H1 (cell line): Measurements from ENCODE around the gene CSF1. TPM values are rescaled to one million over a fixed set of nuclear protein-coding genes. Genes with fewer than 3 reads are reported as not detected.

Experiments used
- CTCF ChIA-PET: fragments of 300-600 bp; sonication (Branson Sonifier 250); formaldehyde crosslinking; loops from one replicate; lab custom pipeline; 2021; ENCODE audit not compliant: partially characterized antibody; lab: Charles Lee
- POLR2A ChIA-PET: fragments of 300-600 bp; sonication (Branson Sonifier 250); formaldehyde crosslinking; loops from one replicate; lab custom pipeline; 2021; ENCODE audit warnings: inconsistent platforms; ENCODE audit not compliant: partially characterized antibody; lab: Charles Lee
- DNase-seq, 2 experiments: peaks; one replicate each; pipeline versions ENCODE4 v3.0.0 to v3.0.0-alpha.2; 2010 to 2022; ENCODE audit warnings: low spot score in 2 of 2, low read depth in 1 of 2, mixed read lengths in 1 of 2
- FAIRE-seq: peaks from 2 replicates; lab custom pipeline; 2011; peaks lifted over from hg19 to GRCh38; lab: Jason Lieb, UNC
- H2AFZ ChIP-seq: 2 replicates; pipeline ENCODE4 v1.8.1; 2012; ENCODE audit warnings: low read length, inconsistent platforms
- H2AK5ac ChIP-seq: 2 replicates; pipeline ENCODE4 v1.6.1; 2013; ENCODE audit warnings: low read depth, low read length
- H2BK120ac ChIP-seq: replicated peaks from 2 replicates; pipeline ENCODE3; 2013; ENCODE audit warnings: low read depth, low read length, inconsistent platforms
- H2BK12ac ChIP-seq: 2 replicates; pipeline ENCODE4 v1.6.1; 2013; ENCODE audit warnings: low read depth, low read length
- H2BK15ac ChIP-seq: 2 replicates; pipeline ENCODE4 v1.6.1; 2013; ENCODE audit warnings: low read length
- H2BK20ac ChIP-seq: 2 replicates; pipeline ENCODE4 v1.6.1; 2013; ENCODE audit warnings: low read length
- H2BK5ac ChIP-seq: 2 replicates; pipeline ENCODE4 v1.6.1; 2013; ENCODE audit warnings: low read depth, low read length
- H3K14ac ChIP-seq: 2 replicates; pipeline ENCODE4 v1.6.1; 2013; ENCODE audit warnings: inconsistent platforms; ENCODE audit not compliant: insufficient read length
- H3K18ac ChIP-seq: 2 replicates; pipeline ENCODE4 v1.6.1; 2013; ENCODE audit warnings: low read length; ENCODE audit errors: extremely low read depth
- H3K23ac ChIP-seq: 2 replicates; pipeline ENCODE4 v1.6.1; 2013; ENCODE audit warnings: inconsistent platforms; ENCODE audit not compliant: insufficient read length
- H3K23me2 ChIP-seq: 2 replicates; pipeline ENCODE4 v1.6.1; 2013; ENCODE audit warnings: low read depth, low read length
- H3K27ac ChIP-seq: 2 replicates; pipeline ENCODE4 v1.6.1; 2011; ENCODE audit warnings: low read depth, low read length, inconsistent platforms
- H3K27me3 ChIP-seq, 4 experiments: replicated peaks in 1 of 4; 1 replicate in 1 of 4; 2 replicates in 3 of 4; pipeline versions ENCODE4 v1.6.1 to v1.8.1; 2011 to 2013; ENCODE audit warnings: low read length in 3 of 4, mild to moderate bottlenecking in 3 of 4, inconsistent platforms in 2 of 4, mixed read lengths in 2 of 4, moderate library complexity in 1 of 4; ENCODE audit not compliant: control insufficient read depth in 3 of 4, insufficient read depth in 3 of 4; ENCODE audit errors: extremely low read depth in 1 of 4
- H3K36me3 ChIP-seq, 4 experiments: 2 replicates each; pipeline versions ENCODE4 v1.6.1 to v1.8.1; 2011 to 2013; ENCODE audit warnings: mild to moderate bottlenecking in 4 of 4, low read length in 3 of 4, moderate library complexity in 2 of 4, control low read depth in 1 of 4, inconsistent platforms in 1 of 4; ENCODE audit not compliant: insufficient read depth in 4 of 4, control insufficient read depth in 2 of 4
- H3K4ac ChIP-seq: replicated peaks from 2 replicates; pipeline ENCODE3; 2013; ENCODE audit warnings: low read length, low read depth, mixed read lengths, inconsistent platforms; ENCODE audit not compliant: insufficient read length
- H3K4me1 ChIP-seq, 4 experiments: replicated peaks in 1 of 4; 1 replicate in 1 of 4; 2 replicates in 3 of 4; pipeline versions ENCODE4 v1.6.1 to v1.8.1; 2011 to 2013; ENCODE audit warnings: low read length in 3 of 4, inconsistent platforms in 2 of 4, mixed read lengths in 1 of 4; ENCODE audit not compliant: insufficient read depth in 4 of 4, control insufficient read depth in 3 of 4
- H3K4me2 ChIP-seq, 2 experiments: 2 replicates each; pipeline versions ENCODE4 v1.6.1 to v1.8.1; 2011 to 2013; ENCODE audit warnings: low read depth in 2 of 2, low read length in 2 of 2, control low read depth in 1 of 2, inconsistent platforms in 1 of 2, mild to moderate bottlenecking in 1 of 2; ENCODE audit not compliant: insufficient read depth in 1 of 2
- H3K4me3 ChIP-seq, 4 experiments: fragments of 200-600, 300-600 bp in 1 of 4; sonication (generic), shearing (Covaris generic), sonication (Bioruptor Twin) in 1 of 4; 2 replicates each; pipeline versions ENCODE4 v1.5.1 to v1.8.1; 2011 to 2016; ENCODE audit warnings: low read length in 4 of 4, low read depth in 3 of 4, control low read depth in 2 of 4, inconsistent platforms in 2 of 4, mild to moderate bottlenecking in 2 of 4, mixed read lengths in 1 of 4, moderate library complexity in 1 of 4; ENCODE audit not compliant: insufficient read depth in 2 of 4; ENCODE audit errors: extremely low read depth in 1 of 4
- H3K56ac ChIP-seq: replicated peaks from 2 replicates; pipeline ENCODE3; 2013; ENCODE audit warnings: low read depth, mild to moderate bottlenecking, mixed read lengths, low read length, inconsistent platforms; ENCODE audit not compliant: insufficient read length
- H3K79me1 ChIP-seq: 2 replicates; pipeline ENCODE4 v1.6.1; 2013; ENCODE audit warnings: low read depth, low read length, control low read depth
- H3K79me2 ChIP-seq, 2 experiments: 2 replicates each; pipeline versions ENCODE4 v1.6.1 to v1.8.1; 2012 to 2013; ENCODE audit warnings: low read length in 2 of 2, mild to moderate bottlenecking in 2 of 2, inconsistent platforms in 1 of 2; ENCODE audit not compliant: insufficient read depth in 2 of 2, control insufficient read depth in 1 of 2
- H3K9ac ChIP-seq, 4 experiments: replicated peaks in 1 of 4; 1 replicate in 1 of 4; 2 replicates in 3 of 4; pipeline versions ENCODE4 v1.6.1 to v1.8.1; 2011 to 2013; ENCODE audit warnings: low read depth in 3 of 4, low read length in 3 of 4, control low read depth in 2 of 4, mild to moderate bottlenecking in 2 of 4, moderate library complexity in 2 of 4, inconsistent platforms in 1 of 4; ENCODE audit errors: extremely low read depth in 1 of 4
- H3K9me3 ChIP-seq, 2 experiments: 2 replicates each; pipeline versions ENCODE4 v1.6.1 to v1.8.1; 2012 to 2013; ENCODE audit warnings: mild to moderate bottlenecking in 2 of 2, moderate library complexity in 2 of 2, control low read depth in 1 of 2, inconsistent platforms in 1 of 2, low read depth in 1 of 2, low read length in 1 of 2, mixed read lengths in 1 of 2; ENCODE audit not compliant: insufficient read depth in 2 of 2
- H4K20me1 ChIP-seq, 2 experiments: replicated peaks in 1 of 2; 2 replicates each; pipeline versions ENCODE3 to v1.8.1; 2011 to 2013; ENCODE audit warnings: inconsistent platforms in 2 of 2, low read length in 2 of 2, mild to moderate bottlenecking in 1 of 2; ENCODE audit not compliant: insufficient read depth in 2 of 2, control insufficient read depth in 1 of 2
- H4K5ac ChIP-seq: 2 replicates; pipeline ENCODE4 v1.6.1; 2013; ENCODE audit warnings: low read length, low read depth, mixed read lengths, inconsistent platforms; ENCODE audit not compliant: insufficient read length
- H4K8ac ChIP-seq: 2 replicates; pipeline ENCODE4 v1.8.0; 2013; ENCODE audit warnings: mild to moderate bottlenecking, moderate library complexity, low read length, inconsistent platforms; ENCODE audit not compliant: insufficient read depth; ENCODE audit errors: extremely low read depth
- H4K91ac ChIP-seq: replicated peaks from 2 replicates; pipeline ENCODE3; 2013; ENCODE audit warnings: low read length, mixed read lengths, inconsistent platforms; ENCODE audit not compliant: insufficient read length
- CHD2 ChIP-seq: IDR thresholded peaks from 2 replicates; pipeline ENCODE4 v1.6.1; 2012; ENCODE audit warnings: low read length, improper control_type of control experiment
- WGBS, 2 experiments: shearing (Covaris generic) in 1 of 2; methylation state at CpG; one replicate each; pipeline versions ENCODE4 v1.1.6 to v1.1.7; 2013 to 2015; ENCODE audit warnings: low lambda C conversion rate in 2 of 2, mixed read lengths in 2 of 2, inconsistent platforms in 1 of 2, low coverage in 1 of 2, missing lambda C conversion rate in 1 of 2; ENCODE audit not compliant: insufficient replicate concordance in 2 of 2, insufficient coverage in 1 of 2, insufficient read length in 1 of 2; ENCODE audit errors: extremely low coverage in 1 of 2, missing lambda C conversion rate in 1 of 2; 5-methylcytosine and 5-hydroxymethylcytosine counted together
- polyA plus RNA-seq, 7 experiments: library from polyadenylated mRNA; depleted of rRNA in 3 of 7; stranded (reverse) in 5 of 7; unstranded in 2 of 7; fragments of >200 nt in 5 of 7; fragments of 200-250 nt in 2 of 7; gene quantifications; 1 replicate in 5 of 7; 2 replicates in 1 of 7; 4 replicates in 1 of 7; pipeline versions ENCODE4 v1.2.1 to v1.2.3, GENCODE V29; 2011 to 2013; ENCODE audit warnings: missing spikeins in 2 of 7, mixed read lengths in 2 of 7
- total RNA-seq: library from RNA; stranded (reverse); fragmentation: NEBNext Ultra II Directional; extraction: Animal tissue kit (Norgen Biotek cat#: 25700); gene quantifications from 2 replicates; pipeline ENCODE4 v1.2.1, GENCODE V29; 2021

The CSF1 gene
- total and polyA plus RNA-seq, 2 of the 8 experiments (the other 6 are each of a cell fraction or from before 2014, with no cell fraction given): 3.3 to 5.4 TPM

DNA sequence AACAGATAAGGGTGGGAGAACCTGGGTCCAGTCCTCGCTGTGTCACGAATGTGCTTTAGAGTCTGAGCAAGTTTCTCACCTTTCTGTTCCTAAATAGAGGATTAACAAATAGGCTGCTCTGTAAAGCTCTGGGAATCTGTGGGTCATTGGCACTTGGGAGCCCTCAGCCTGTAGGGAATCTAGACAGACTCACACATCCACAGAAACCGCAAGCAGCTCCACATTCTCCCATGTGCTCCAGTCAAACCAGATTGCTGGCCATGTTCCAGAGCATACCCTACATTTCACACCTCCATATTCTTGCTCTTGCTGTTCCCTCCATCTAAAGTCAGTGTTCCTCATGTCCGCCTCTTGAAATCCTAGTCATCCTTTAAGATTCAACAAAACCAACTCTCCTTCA is 66.1 kb downstream of the CSF1 start:
- FAIRE-seq: no peak
- POLR2A ChIA-PET: no interaction called here

More for the DNA sequence above, 66.1 kb downstream of the CSF1 start:
- no peak overlapping the region for H2AK5ac ChIP-seq
- H3K18ac ChIP-seq: no peak overlapping the region
- no peaks in the 10 kb centered on the region for H3K79me2 ChIP-seq
- no peak overlapping the region for H2BK20ac ChIP-seq
- no peak overlapping the region for H2AFZ ChIP-seq
- no peaks in the 10 kb centered on the region for H3K23me2 ChIP-seq
- no peak overlapping the region for H4K8ac ChIP-seq
- H3K4me2 ChIP-seq: no peak overlapping the region
- H3K4me3 ChIP-seq: no peak overlapping the region
- no peak overlapping the region for H2BK5ac ChIP-seq
- no peaks in the 10 kb centered on the region for H3K36me3 ChIP-seq
- no peak for DNase-seq
- H2BK120ac ChIP-seq: no peak overlapping the region
- H3K9me3 ChIP-seq: no peaks in the 10 kb centered on the region
- no peaks in the 10 kb centered on the region for H4K20me1 ChIP-seq
- no peaks in the 10 kb centered on the region for H3K27me3 ChIP-seq
- no peak overlapping the region for H2BK15ac ChIP-seq
- H4K5ac ChIP-seq: no peak overlapping the region
- no peak overlapping the region for H3K4ac ChIP-seq
- H3K23ac ChIP-seq: no peak overlapping the region
- no peak overlapping the region for H3K9ac ChIP-seq
- CTCF ChIA-PET: interaction anchor here (0.6 to 18.1 kb wide), 6 partner anchors 8 to 500 kb away, joined by 3 to 700 read pairs (median 4); partner anchors contain the start of gene AHCYL1
- no peak overlapping the region for H2BK12ac ChIP-seq
- TF ChIP-seq CHD2: no peak
- no peaks in the 10 kb centered on the region for H3K79me1 ChIP-seq
- 93% methylated on average over 4 of the region's 4 CpGs; no CpG with 5 or more reads in 1 of the 2 experiments for WGBS, 2 experiments
- no peaks in the 10 kb centered on the region for H3K4me1 ChIP-seq
- no peak overlapping the region for H3K27ac ChIP-seq
- H3K56ac ChIP-seq: no peak overlapping the region
- H3K14ac ChIP-seq: no peak overlapping the region
- no peak overlapping the region for H4K91ac ChIP-seq
